Frontal cortex (tissue), 4 donors: Measurements from ENCODE around the gene IGF1R. TPM values are rescaled to one million over a fixed set of nuclear protein-coding genes. Genes with fewer than 3 reads are reported as not detected.

Source experiments
- DNase-seq, 2 donors: peaks; one replicate each; pipeline ENCODE4 v3.0.0; 2012; ENCODE audit warnings: low spot score in 2 of 2
- FAIRE-seq: peaks from 2 replicates; lab custom pipeline; 2012; peaks lifted over from hg19 to GRCh38; lab: Jason Lieb, UNC
- total RNA-seq: library from RNA; depleted of rRNA; stranded (reverse); fragments of >200 nt; gene quantifications from one replicate; pipeline ENCODE4 v1.2.3, GENCODE V29; 2014
- donor health status: control.
- donor health status: control.
- donor health status: control.

The IGF1R gene
- total RNA-seq, 1 donor from 2014 or later: 28.1 TPM

GRCh38 chr15:98907927-98908471 lies 259.7 kb downstream of the IGF1R start:
- FAIRE-seq: no peak
- DNase-seq: no peak

GRCh38 chr15:98909968-98910885 lies 261.9 kb downstream of the IGF1R start:
- FAIRE-seq (no peak), DNase-seq (no peak)

GRCh38 chr15:98914626-98915025 lies 266.3 kb downstream of the IGF1R start:
- DNase-seq (no peak), FAIRE-seq (no peak)

GRCh38 chr15:98916826-98917225 lies 268.5 kb downstream of the IGF1R start:
- no peak for DNase-seq
- FAIRE-seq: no peak

GRCh38 chr15:98917417-98917816 lies 269.1 kb downstream of the IGF1R start:
- no peak for DNase-seq
- FAIRE-seq: no peak

GRCh38 chr15:98920091-98920880 lies 271.9 kb downstream of the IGF1R start:
- no peak for DNase-seq
- no peak for FAIRE-seq

GRCh38 chr15:98923171-98923570 lies 274.8 kb downstream of the IGF1R start:
- DNase-seq (peak in 1 of 2 donors; percentile 37), FAIRE-seq (no peak)

- FAIRE-seq (no peak), DNase-seq (no peak)
Observed at GRCh38 chr15:98923579-98923978, 275.2 kb downstream of the IGF1R start.

- FAIRE-seq: no peak
Observed at GRCh38 chr15:98924401-98925049, 276.2 kb downstream of the IGF1R start.

GRCh38 chr15:98926236-98926635 lies 277.9 kb downstream of the IGF1R start:
- FAIRE-seq (no peak), DNase-seq (no peak)

More at GRCh38 chr15:98924401-98925049, 276.2 kb downstream of the IGF1R start:
- no peak for DNase-seq

GRCh38 chr15:98927022-98927421 lies 278.7 kb downstream of the IGF1R start:
- no peak for FAIRE-seq

GRCh38 chr15:98927996-98928395 lies 279.7 kb downstream of the IGF1R start:
- FAIRE-seq: no peak

More at GRCh38 chr15:98927022-98927421, 278.7 kb downstream of the IGF1R start:
- no peak for DNase-seq

GRCh38 chr15:98930576-98930975 lies 282.2 kb downstream of the IGF1R start:
- DNase-seq (no peak), FAIRE-seq (no peak)

More at GRCh38 chr15:98927996-98928395, 279.7 kb downstream of the IGF1R start:
- DNase-seq: no peak

- no peak for FAIRE-seq
Observed at GRCh38 chr15:98931004-98931403, 282.7 kb downstream of the IGF1R start.

GRCh38 chr15:98933406-98933805 lies 285.1 kb downstream of the IGF1R start:
- FAIRE-seq (no peak), DNase-seq (no peak)

More at GRCh38 chr15:98931004-98931403, 282.7 kb downstream of the IGF1R start:
- no peak for DNase-seq

GRCh38 chr15:98935736-98936135 lies 287.4 kb downstream of the IGF1R start:
- DNase-seq (no peak), FAIRE-seq (no peak)

GRCh38 chr15:98937413-98938104 lies 289.2 kb downstream of the IGF1R start:
- FAIRE-seq: no peak

GRCh38 chr15:98938105-98938417 lies 289.7 kb downstream of the IGF1R start:
- DNase-seq (no peak), FAIRE-seq (no peak)

More at GRCh38 chr15:98937413-98938104, 289.2 kb downstream of the IGF1R start:
- DNase-seq: no peak

- no peak for FAIRE-seq
Observed at GRCh38 chr15:98938799-98939198, 290.5 kb downstream of the IGF1R start.

More at GRCh38 chr15:98938799-98939198, 290.5 kb downstream of the IGF1R start:
- no peak for DNase-seq
